Measurements from ENCODE around the gene ERC1. TPM values are rescaled to one million over a fixed set of nuclear protein-coding genes. Genes with fewer than 3 reads are reported as not detected.
"Not testable (repeated sequence)": the region's sequence is repeated elsewhere in the genome, so short reads cannot be mapped to it uniquely, and the experiment has no call there.

The ERC1 gene
- total RNA-seq, 1 donor from 2014 or later, result 46.6 TPM

- ATAC-seq (ENCODE audit: poor library complexity) (no peak), DNase-seq (no peak)
- intact Hi-C loops (cut with DNase I), result no loop called here
These were observed 17.0 kb downstream of the ERC1 start for GRCh38 chr12:1007994-1008393.

DNA sequence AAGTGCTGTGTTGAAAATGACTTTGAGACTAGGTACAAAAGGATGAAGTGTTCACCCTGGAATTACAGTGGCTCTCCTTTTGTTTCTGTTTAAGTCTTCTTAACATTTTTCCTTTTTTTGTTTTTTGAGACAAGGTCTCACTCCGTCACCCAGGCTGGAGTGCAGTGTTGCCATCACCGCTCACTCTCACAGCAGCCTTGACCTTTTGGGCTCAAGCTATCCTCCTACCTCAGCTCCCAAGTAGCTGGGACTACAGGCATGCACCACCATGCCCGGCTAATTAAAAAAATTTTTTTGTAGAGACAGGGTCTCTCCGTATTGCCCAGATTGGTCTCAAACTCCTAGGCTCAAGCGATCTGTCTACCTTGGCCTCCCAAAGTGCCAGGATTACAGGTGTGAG, 20.1 kb downstream of the ERC1 start:
- intact Hi-C loops (cut with DNase I), result no loop called here
- no peak for DNase-seq
- ATAC-seq (ENCODE audit: poor library complexity), result no peak

GRCh38 chr12:1013618-1014489, 22.8 kb downstream of the ERC1 start:
- ATAC-seq (ENCODE audit: poor library complexity) (no peak), DNase-seq (no peak)
- intact Hi-C loops (cut with DNase I), result no loop called here

- DNase-seq, result no peak
- intact Hi-C loops (cut with DNase I), result no loop called here
- peak; percentile 36 for ATAC-seq (ENCODE audit: poor library complexity)
These were observed 28.3 kb downstream of the ERC1 start for GRCh38 chr12:1019283-1019682.

- intact Hi-C loops (cut with DNase I), result no loop called here
- ATAC-seq (ENCODE audit: poor library complexity), result no peak
- no peak for DNase-seq
These were observed 29.4 kb downstream of the ERC1 start for GRCh38 chr12:1020389-1020788.

DNA sequence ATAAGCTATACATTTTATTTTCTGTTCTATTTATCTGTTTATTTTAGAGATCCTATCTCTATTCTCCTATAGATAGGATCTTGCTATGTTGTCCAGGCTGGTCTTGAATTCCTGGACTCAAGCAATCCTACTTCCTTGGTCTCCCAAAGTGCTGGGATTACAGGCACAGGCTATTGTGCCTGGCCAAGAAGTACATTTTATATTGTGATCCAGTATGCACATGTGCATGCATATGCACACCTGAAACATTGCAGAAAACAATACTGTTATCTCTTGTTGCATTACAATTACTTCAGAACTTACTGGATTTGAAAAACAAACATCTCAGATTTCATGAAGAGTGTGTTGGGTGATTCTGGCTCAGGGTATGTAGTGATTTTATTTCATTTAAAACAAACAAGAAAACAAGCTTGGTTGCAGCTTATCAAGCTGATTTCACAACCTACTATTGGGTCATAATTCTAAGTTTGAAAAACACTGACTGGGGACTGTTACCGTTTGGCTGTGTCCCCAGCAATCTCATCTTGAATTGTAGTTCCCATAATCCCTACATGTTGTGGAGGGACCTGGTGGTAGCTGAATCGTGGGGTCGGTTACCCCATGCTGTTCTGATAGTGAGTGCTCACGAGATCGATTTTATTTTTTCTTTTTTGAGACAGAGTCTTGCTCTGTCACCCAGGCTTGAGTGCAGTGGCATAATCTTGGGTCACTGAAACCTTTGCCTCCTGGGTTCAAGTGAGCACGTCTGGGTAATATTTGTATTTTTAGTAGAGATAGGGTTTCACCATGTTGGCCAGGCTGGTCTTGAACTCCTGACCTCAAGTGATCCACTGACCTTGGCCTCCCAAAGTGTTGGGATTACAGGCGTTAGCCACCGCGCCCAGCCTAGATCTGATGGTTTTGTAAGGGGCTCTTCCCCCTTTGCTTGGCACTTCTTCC, 31.3 kb downstream of the ERC1 start:
- intact Hi-C loops (cut with DNase I), result no loop called here
- ATAC-seq (ENCODE audit: poor library complexity) (no peak), DNase-seq (no peak)

DNA sequence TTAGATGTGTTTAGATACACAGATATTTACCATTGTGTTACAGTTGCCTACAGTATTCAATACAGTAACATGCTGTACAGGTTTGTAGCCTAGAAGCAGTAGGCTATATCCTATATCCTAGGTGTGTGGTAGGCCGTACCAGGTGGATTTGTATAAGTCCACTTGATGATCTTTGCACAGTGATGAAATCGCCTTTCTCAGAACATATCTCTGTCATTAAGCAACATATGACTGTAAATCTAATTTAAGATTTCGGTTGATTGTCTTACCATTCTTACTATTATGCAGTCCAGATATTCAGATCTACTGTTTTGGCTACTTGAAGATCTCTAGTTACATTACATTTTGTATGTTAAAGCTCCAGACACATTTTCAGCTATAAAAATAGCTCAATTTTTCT, 39.8 kb downstream of the ERC1 start:
- no peak for ATAC-seq (ENCODE audit: poor library complexity)
- no peak for DNase-seq
- intact Hi-C loops (cut with DNase I), result no loop called here

DNA sequence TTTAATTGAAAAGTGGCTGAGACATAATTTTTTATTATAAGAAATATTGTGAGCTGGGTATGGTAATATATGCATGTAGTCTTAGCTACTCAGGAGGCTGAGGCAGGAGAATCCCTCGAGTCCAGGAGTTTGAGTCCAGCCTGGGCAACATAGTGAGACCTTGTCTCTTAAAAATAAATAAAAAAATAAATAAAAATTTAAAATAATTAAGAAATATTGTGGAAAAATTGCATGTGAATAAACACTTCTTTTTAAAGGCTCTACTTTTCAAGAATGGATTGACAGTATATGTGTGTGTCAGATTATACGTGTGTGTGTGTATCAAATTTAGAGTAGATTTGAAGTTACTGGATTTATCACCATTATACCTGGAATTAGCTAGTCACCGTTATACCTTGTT, 43.2 kb downstream of the ERC1 start:
- ATAC-seq (ENCODE audit: poor library complexity) (no peak), DNase-seq (no peak)
- intact Hi-C loops (cut with DNase I), result no loop called here

DNA sequence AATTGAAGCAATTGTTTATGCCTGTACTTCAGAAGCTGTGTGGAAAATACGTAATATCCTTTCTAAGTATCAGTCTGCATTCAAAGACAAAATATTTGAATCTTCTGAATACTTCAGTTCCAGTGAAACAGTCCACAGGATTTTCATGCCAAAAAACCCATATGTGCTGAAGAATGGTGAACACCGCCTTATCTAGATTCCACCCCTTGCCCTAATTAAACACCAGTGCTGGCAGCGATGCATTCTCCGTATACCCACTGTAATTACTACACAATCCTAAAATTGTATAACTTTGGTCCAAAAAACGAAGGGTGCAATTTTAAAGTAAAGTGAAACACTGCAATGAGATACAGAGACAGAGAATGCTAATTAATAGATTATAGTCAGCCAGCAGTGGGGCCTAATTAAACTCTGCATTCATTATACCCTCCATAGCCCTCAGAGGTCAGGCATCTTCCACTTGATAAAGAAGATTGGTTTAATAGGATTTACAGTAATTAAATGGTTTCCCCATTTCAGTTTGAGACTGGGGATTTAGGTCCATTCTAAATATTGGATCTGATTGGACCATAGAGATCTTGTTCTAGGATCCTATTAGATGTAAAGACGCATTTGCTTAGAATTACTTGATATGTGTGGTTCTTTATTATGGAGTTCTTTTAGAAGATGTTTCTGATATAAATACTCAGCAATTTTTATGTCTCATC, 43.9 kb downstream of the ERC1 start:
- DNase-seq (no peak), ATAC-seq (ENCODE audit: poor library complexity) (no peak)
- intact Hi-C loops (cut with DNase I), result no loop called here

- no peak for DNase-seq
- intact Hi-C loops (cut with DNase I), result no loop called here
- no peak for ATAC-seq (ENCODE audit: poor library complexity)
These were observed 50.5 kb downstream of the ERC1 start for GRCh38 chr12:1041478-1041877.

DNA sequence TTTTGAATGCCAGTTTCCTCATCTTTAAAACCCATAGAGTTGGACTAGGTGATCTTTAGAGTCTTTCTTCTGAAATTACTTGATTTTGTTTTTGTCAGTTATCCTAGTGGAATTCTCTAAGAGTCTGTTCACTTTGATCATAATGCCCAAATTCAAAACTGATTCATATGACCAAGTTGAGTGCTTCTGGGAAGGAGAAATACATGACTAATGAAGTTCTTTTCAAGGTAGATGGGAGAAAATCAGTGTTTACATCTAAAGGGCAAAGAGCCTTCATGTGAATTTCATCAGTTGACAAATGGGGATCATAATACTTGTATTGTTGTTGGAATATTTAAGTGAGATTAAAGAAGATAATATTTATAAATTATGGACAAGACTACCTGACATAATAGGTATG, 53.2 kb downstream of the ERC1 start:
- no peak for ATAC-seq (ENCODE audit: poor library complexity)
- no peak for DNase-seq
- intact Hi-C loops (cut with DNase I), result no loop called here

DNA sequence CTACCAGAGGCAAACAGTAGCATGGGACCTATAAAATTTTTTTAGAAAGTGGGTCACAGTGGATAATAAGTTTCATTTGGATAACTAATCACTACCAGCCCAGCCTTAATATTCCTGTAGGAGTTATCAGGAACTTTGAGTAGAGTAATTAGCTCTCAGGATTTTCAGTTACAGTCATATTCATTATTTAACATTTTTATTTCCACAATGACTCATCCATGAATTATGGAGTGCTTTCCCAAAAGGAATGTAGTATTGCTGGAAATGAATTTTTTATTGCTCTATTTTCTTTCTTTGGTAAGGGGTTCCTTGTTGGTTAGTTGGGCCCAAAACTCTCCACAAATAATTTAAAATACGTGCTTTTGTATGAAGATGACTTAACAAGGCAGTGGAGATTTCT, 53.7 kb downstream of the ERC1 start:
- DNase-seq (no peak), ATAC-seq (ENCODE audit: poor library complexity) (no peak)
- intact Hi-C loops (cut with DNase I), result no loop called here

- intact Hi-C loops (cut with DNase I), result no loop called here
- DNase-seq (no peak), ATAC-seq (ENCODE audit: poor library complexity) (no peak)
These were observed 55.7 kb downstream of the ERC1 start for GRCh38 chr12:1046727-1047126.

GRCh38 chr12:1047898-1048660, 57.1 kb downstream of the ERC1 start:
- intact Hi-C loops (cut with DNase I), result no loop called here
- ATAC-seq (ENCODE audit: poor library complexity), result no peak
- DNase-seq, result no peak

- ATAC-seq (ENCODE audit: poor library complexity) (no peak), DNase-seq (no peak)
- intact Hi-C loops (cut with DNase I), result no loop called here
These were observed 59.2 kb downstream of the ERC1 start for GRCh38 chr12:1050059-1050707.

DNA sequence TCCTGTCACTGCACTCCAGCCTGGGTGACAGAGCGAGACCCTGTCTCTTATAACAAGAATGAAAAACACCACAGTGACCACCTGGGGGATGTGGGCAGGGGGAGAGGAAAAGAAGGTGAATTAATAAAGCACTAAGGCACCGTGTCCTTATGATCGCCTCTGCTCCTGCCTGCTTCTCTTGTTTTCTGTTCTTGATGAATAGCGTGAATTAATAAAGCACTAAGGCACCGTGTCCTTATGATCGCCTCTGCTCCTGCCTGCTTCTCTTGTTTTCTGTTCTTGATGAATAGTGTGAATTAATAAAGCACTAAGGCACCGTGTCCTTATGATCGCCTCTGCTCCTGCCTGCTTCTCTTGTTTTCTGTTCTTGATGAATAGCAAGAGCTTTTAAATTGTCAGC, 60.6 kb downstream of the ERC1 start:
- ATAC-seq (ENCODE audit: poor library complexity); intact Hi-C loops (cut with DNase I); DNase-seq: not testable (repeated sequence)

DNA sequence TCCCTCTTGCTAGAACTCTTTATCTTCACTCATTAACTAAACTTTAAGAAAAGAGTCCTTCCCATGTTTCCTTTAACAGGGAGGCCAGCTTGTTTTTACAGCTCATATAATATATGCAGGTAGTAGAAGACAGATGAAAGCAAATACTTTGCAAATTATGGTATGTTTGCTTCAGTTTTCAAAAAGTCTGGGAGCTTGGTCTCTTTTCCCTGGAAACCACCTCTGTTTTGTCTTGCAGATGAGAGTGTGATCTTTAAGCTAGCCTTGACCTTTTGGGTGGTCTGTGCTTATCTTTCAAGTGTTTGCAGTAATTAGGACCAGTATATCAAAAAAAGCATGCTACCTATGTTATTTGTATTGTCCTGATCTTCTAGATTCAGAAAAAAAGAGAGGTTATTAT, 62.7 kb downstream of the ERC1 start:
- ATAC-seq (ENCODE audit: poor library complexity) (no peak), DNase-seq (no peak)
- intact Hi-C loops (cut with DNase I), result no loop called here

Measured in Right ventricle myocardium superior (tissue), 1 donor.